Keratinocyte (primary cell): Measurements from ENCODE around the gene IRF1.

Source experiments
- EZH2 ChIP-seq: IDR thresholded peaks from one replicate; pipeline ENCODE4 v1.6.1; 2012; ENCODE audit warnings: inconsistent platforms, mild to moderate bottlenecking, low read length, moderate library complexity
- TF ChIP-seq, protein P1 (sequence below), 3 experiments: IDR thresholded peaks in 1 of 3; conservative IDR thresholded peaks in 1 of 3; optimal IDR thresholded peaks in 1 of 3; 2 replicates in 2 of 3; 3 replicates in 1 of 3; pipeline versions ENCODE3 to v1.5.1; 2011; ENCODE audit warnings: low read length in 3 of 3, mild to moderate bottlenecking in 3 of 3, moderate library complexity in 2 of 3, control low read depth in 1 of 3, inconsistent platforms in 1 of 3; ENCODE audit not compliant: insufficient read depth in 2 of 3; ENCODE audit errors: extremely low read depth in 1 of 3

DNA sequence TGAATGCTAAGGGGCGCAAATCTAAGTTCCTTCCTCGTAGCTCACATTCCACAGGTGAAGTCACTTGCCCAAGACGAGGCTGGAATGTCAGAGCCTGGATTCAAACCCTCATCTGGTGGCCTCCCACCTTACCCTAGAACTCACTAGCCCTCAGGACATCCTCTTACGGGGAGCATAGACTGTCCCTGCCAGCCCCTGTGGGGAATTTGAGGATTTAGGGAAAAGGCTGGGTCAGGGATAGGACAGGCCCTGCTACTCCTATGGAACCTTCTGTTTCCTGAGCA lies 45.0 kb downstream of the IRF1 start:
- TF ChIP-seq, protein P1, sequence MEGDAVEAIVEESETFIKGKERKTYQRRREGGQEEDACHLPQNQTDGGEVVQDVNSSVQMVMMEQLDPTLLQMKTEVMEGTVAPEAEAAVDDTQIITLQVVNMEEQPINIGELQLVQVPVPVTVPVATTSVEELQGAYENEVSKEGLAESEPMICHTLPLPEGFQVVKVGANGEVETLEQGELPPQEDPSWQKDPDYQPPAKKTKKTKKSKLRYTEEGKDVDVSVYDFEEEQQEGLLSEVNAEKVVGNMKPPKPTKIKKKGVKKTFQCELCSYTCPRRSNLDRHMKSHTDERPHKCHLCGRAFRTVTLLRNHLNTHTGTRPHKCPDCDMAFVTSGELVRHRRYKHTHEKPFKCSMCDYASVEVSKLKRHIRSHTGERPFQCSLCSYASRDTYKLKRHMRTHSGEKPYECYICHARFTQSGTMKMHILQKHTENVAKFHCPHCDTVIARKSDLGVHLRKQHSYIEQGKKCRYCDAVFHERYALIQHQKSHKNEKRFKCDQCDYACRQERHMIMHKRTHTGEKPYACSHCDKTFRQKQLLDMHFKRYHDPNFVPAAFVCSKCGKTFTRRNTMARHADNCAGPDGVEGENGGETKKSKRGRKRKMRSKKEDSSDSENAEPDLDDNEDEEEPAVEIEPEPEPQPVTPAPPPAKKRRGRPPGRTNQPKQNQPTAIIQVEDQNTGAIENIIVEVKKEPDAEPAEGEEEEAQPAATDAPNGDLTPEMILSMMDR (optimal IDR thresholded peaks at IDR 0.05 in 1 of 3, IDR thresholded peaks at IDR 0.05 in 1 of 3, conservative IDR thresholded peaks at IDR 0.05 in 1 of 3; ENCODE audit: extremely low read depth in 1 of 3, insufficient read depth in 2 of 3, low read length in 3 of 3): no peak
- TF ChIP-seq EZH2: no peak
